Neural cell (in vitro differentiated cells): ENCODE results near the gene NOC3L. TPM values are rescaled to one million over a fixed set of nuclear protein-coding genes. Genes with fewer than 3 reads are reported as not detected.

Experiments
- H2AFZ ChIP-seq: fragments of 200-600, 300-800 bp; sonication (generic), shearing (Covaris generic); 2 replicates; pipeline ENCODE4 v1.6.0; 2014; ENCODE audit warnings: low read depth, mild to moderate bottlenecking, antibody characterized with exemption, low read length, moderate library complexity
- H3F3A ChIP-seq: fragments of 200-600 bp; shearing (Covaris generic); 2 replicates; pipeline ENCODE4 v1.6.1; 2016; ENCODE audit warnings: mild to moderate bottlenecking, moderate library complexity, mixed read lengths, antibody characterized with exemption, low read length; ENCODE audit not compliant: insufficient read depth, poor library complexity, severe bottlenecking
- H3K27ac ChIP-seq: fragments of 200-600, 300-800 bp; sonication (generic), shearing (Covaris generic); 2 replicates; pipeline ENCODE4 v1.5.1; 2014; ENCODE audit warnings: mild to moderate bottlenecking, low read length, moderate library complexity
- H3K27me3 ChIP-seq: fragments of 300-800, 200-600 bp; sonication (generic), shearing (Covaris generic); 2 replicates; pipeline ENCODE4 v1.6.0; 2014; ENCODE audit warnings: mild to moderate bottlenecking, low read depth, low read length, moderate library complexity; ENCODE audit not compliant: insufficient read depth
- H3K36me3 ChIP-seq: fragments of 300-800, 200-600 bp; sonication (generic), shearing (Covaris generic); 2 replicates; pipeline ENCODE4 v1.5.1; 2014; ENCODE audit warnings: mild to moderate bottlenecking, antibody characterized with exemption, low read length, moderate library complexity; ENCODE audit not compliant: insufficient read depth
- H3K4me2 ChIP-seq: fragments of 300-800, 200-600 bp; sonication (generic), shearing (Covaris generic); 2 replicates; pipeline ENCODE4 v1.6.0; 2014; ENCODE audit warnings: mild to moderate bottlenecking, low read length
- H3K4me3 ChIP-seq: fragments of 300-800, 200-600 bp; sonication (generic), shearing (Covaris generic); 2 replicates; pipeline ENCODE4 v1.5.1; 2014; ENCODE audit warnings: mild to moderate bottlenecking, low read length, moderate library complexity
- H3K79me2 ChIP-seq: fragments of 200-600 bp; shearing (Covaris generic); replicated peaks from 2 replicates; pipeline ENCODE4 v1.6.0; 2014; ENCODE audit warnings: mild to moderate bottlenecking, low read length, moderate library complexity; ENCODE audit not compliant: insufficient read depth
- H3K9ac ChIP-seq: fragments of 300-800, 200-600 bp; sonication (generic), shearing (Covaris generic); 2 replicates; pipeline ENCODE4 v1.6.1; 2016; ENCODE audit warnings: mild to moderate bottlenecking, low read length, mixed read lengths
- H3K9me2 ChIP-seq: fragments of 200-600 bp; shearing (Covaris generic); 2 replicates; pipeline ENCODE4 v1.6.1; 2016; ENCODE audit warnings: mild to moderate bottlenecking, low read length, mixed read lengths; ENCODE audit not compliant: insufficient read depth
- H3K9me3 ChIP-seq: fragments of 200-600, 300-800 bp; sonication (generic), shearing (Covaris generic); 2 replicates; pipeline ENCODE4 v1.6.1; 2016; ENCODE audit warnings: mild to moderate bottlenecking, mixed run types, low read length, moderate library complexity, mixed read lengths
- H4K20me1 ChIP-seq: fragments of 200-600 bp; shearing (Covaris generic); 2 replicates; pipeline ENCODE4 v1.6.1; 2016; ENCODE audit warnings: mild to moderate bottlenecking, mixed run types; ENCODE audit not compliant: insufficient read depth
- CTCF ChIP-seq: fragments of 450-650 bp; IDR thresholded peaks from 2 replicates; pipeline ENCODE4 v1.5.1; 2014; ENCODE audit warnings: antibody characterized with exemption, mild to moderate bottlenecking, moderate library complexity; ENCODE audit not compliant: poor library complexity, severe bottlenecking
- EP300 ChIP-seq: fragments of 450-650 bp; conservative IDR thresholded peaks from 2 replicates; pipeline ENCODE4 v1.6.1; 2014; ENCODE audit warnings: antibody characterized with exemption, mild to moderate bottlenecking, moderate library complexity; ENCODE audit not compliant: poor library complexity, severe bottlenecking
- EZH2 ChIP-seq: fragments of 200-600, 300-800 bp; shearing (Covaris generic), sonication (generic); IDR thresholded peaks from 2 replicates; pipeline ENCODE4 v1.6.1; 2014; ENCODE audit warnings: antibody characterized with exemption, low read length, borderline replicate concordance, mild to moderate bottlenecking; ENCODE audit not compliant: insufficient read depth, poor library complexity, severe bottlenecking
- MXI1 ChIP-seq: fragments of 450-650 bp; conservative IDR thresholded peaks from 2 replicates; pipeline ENCODE4 v1.6.1; 2014; ENCODE audit warnings: antibody characterized with exemption, mild to moderate bottlenecking; ENCODE audit not compliant: poor library complexity, severe bottlenecking
- POLR2AphosphoS5 ChIP-seq: IDR thresholded peaks from 2 replicates; pipeline ENCODE4 v1.6.1; 2012
- RAD21 ChIP-seq: fragments of 450-650 bp; conservative IDR thresholded peaks from 2 replicates; pipeline ENCODE4 v1.6.1; 2014; ENCODE audit warnings: antibody characterized with exemption, mild to moderate bottlenecking, moderate library complexity
- REST ChIP-seq: IDR thresholded peaks from 2 replicates; pipeline ENCODE4 v1.6.1; 2012; ENCODE audit warnings: borderline replicate concordance
- SMC3 ChIP-seq: fragments of 450-650 bp; conservative IDR thresholded peaks from 2 replicates; pipeline ENCODE4 v1.6.1; 2014; ENCODE audit warnings: antibody characterized with exemption, mild to moderate bottlenecking, moderate library complexity; ENCODE audit not compliant: poor library complexity
- TAF1 ChIP-seq: IDR thresholded peaks from 2 replicates; pipeline ENCODE4 v1.6.1; 2012; ENCODE audit warnings: low read depth
- polyA plus RNA-seq: library from polyadenylated mRNA; depleted of rRNA; stranded (reverse); fragments of >200 nt; gene quantifications from 2 replicates; pipeline ENCODE4 v1.2.3, GENCODE V29; 2014

Gene NOC3L
- polyA plus RNA-seq, 1 donor from 2014 or later, result 8.3 TPM

GRCh38 chr10:94344522-94345122 is 18.1 kb downstream of the NOC3L start:
- Histone ChIP-seq H3K79me2 (no peaks in the 10 kb centered on the region), H3K9me3 (no peaks in the 10 kb centered on the region), H2AFZ (no peak overlapping the region), H3K4me3 (no peak overlapping the region), H3F3A (no peaks in the 10 kb centered on the region), H3K36me3 (no peaks in the 10 kb centered on the region), H3K27me3 (no peaks in the 10 kb centered on the region), H3K9me2 (no peaks in the 10 kb centered on the region), H3K27ac (no peak overlapping the region), H3K4me2 (no peak overlapping the region), H3K9ac (no peak overlapping the region), H4K20me1 (no peaks in the 10 kb centered on the region)
- TF ChIP-seq TAF1, result no peak
- no peak for TF ChIP-seq EZH2
- no peak for TF ChIP-seq EP300
- no peak for TF ChIP-seq POLR2AphosphoS5
- TF ChIP-seq CTCF, result no peak
- no peak for TF ChIP-seq REST
- no peak for TF ChIP-seq MXI1
- TF ChIP-seq RAD21, result no peak
- TF ChIP-seq SMC3, result no peak

GRCh38 chr10:94343151-94343550 is 19.6 kb downstream of the NOC3L start:
- no peaks in the 10 kb centered on the region for H3K9me3 ChIP-seq
- no peaks in the 10 kb centered on the region for H3K9me2 ChIP-seq
- no peaks in the 10 kb centered on the region for H3K27me3 ChIP-seq
- H2AFZ ChIP-seq, result no peak overlapping the region
- no peak overlapping the region for H3K9ac ChIP-seq
- H3F3A ChIP-seq, result no peaks in the 10 kb centered on the region
- H3K4me2 ChIP-seq, result no peak overlapping the region
- TF ChIP-seq RAD21 (no peak), EP300 (no peak), CTCF (no peak), POLR2AphosphoS5 (no peak), MXI1 (no peak), REST (no peak)
- no peaks in the 10 kb centered on the region for H4K20me1 ChIP-seq
- no peak overlapping the region for H3K27ac ChIP-seq
- no peak overlapping the region for H3K4me3 ChIP-seq
- no peaks in the 10 kb centered on the region for H3K79me2 ChIP-seq
- H3K36me3 ChIP-seq, result no peaks in the 10 kb centered on the region
